H1 (cell line): ENCODE results near the gene BAIAP2. TPM values are rescaled to one million over a fixed set of nuclear protein-coding genes. Genes with fewer than 3 reads are reported as not detected.
A peak's percentile ranks its signal among the peaks of the same experiment; 100 is the strongest.

Experiments
- CTCF ChIA-PET: fragments of 300-600 bp; sonication (Branson Sonifier 250); formaldehyde crosslinking; loops from one replicate; lab custom pipeline; 2021; ENCODE audit not compliant: partially characterized antibody; lab: Charles Lee
- POLR2A ChIA-PET: fragments of 300-600 bp; sonication (Branson Sonifier 250); formaldehyde crosslinking; loops from one replicate; lab custom pipeline; 2021; ENCODE audit warnings: inconsistent platforms; ENCODE audit not compliant: partially characterized antibody; lab: Charles Lee
- DNase-seq, 2 experiments: peaks; one replicate each; pipeline versions ENCODE4 v3.0.0 to v3.0.0-alpha.2; 2010 to 2022; ENCODE audit warnings: low spot score in 2 of 2, low read depth in 1 of 2, mixed read lengths in 1 of 2
- FAIRE-seq: peaks from 2 replicates; lab custom pipeline; 2011; peaks lifted over from hg19 to GRCh38; lab: Jason Lieb, UNC
- H2AFZ ChIP-seq: 2 replicates; pipeline ENCODE4 v1.8.1; 2012; ENCODE audit warnings: low read length, inconsistent platforms
- H2AK5ac ChIP-seq: 2 replicates; pipeline ENCODE4 v1.6.1; 2013; ENCODE audit warnings: low read depth, low read length
- H2BK120ac ChIP-seq: replicated peaks from 2 replicates; pipeline ENCODE3; 2013; ENCODE audit warnings: low read depth, low read length, inconsistent platforms
- H2BK12ac ChIP-seq: 2 replicates; pipeline ENCODE4 v1.6.1; 2013; ENCODE audit warnings: low read depth, low read length
- H2BK15ac ChIP-seq: 2 replicates; pipeline ENCODE4 v1.6.1; 2013; ENCODE audit warnings: low read length
- H2BK20ac ChIP-seq: 2 replicates; pipeline ENCODE4 v1.6.1; 2013; ENCODE audit warnings: low read length
- H2BK5ac ChIP-seq: 2 replicates; pipeline ENCODE4 v1.6.1; 2013; ENCODE audit warnings: low read depth, low read length
- H3K14ac ChIP-seq: 2 replicates; pipeline ENCODE4 v1.6.1; 2013; ENCODE audit warnings: inconsistent platforms; ENCODE audit not compliant: insufficient read length
- H3K18ac ChIP-seq: 2 replicates; pipeline ENCODE4 v1.6.1; 2013; ENCODE audit warnings: low read length; ENCODE audit errors: extremely low read depth
- H3K23ac ChIP-seq: 2 replicates; pipeline ENCODE4 v1.6.1; 2013; ENCODE audit warnings: inconsistent platforms; ENCODE audit not compliant: insufficient read length
- H3K23me2 ChIP-seq: 2 replicates; pipeline ENCODE4 v1.6.1; 2013; ENCODE audit warnings: low read depth, low read length
- H3K27ac ChIP-seq: 2 replicates; pipeline ENCODE4 v1.6.1; 2011; ENCODE audit warnings: low read depth, low read length, inconsistent platforms
- H3K27me3 ChIP-seq, 4 experiments: replicated peaks in 1 of 4; 1 replicate in 1 of 4; 2 replicates in 3 of 4; pipeline versions ENCODE4 v1.6.1 to v1.8.1; 2011 to 2013; ENCODE audit warnings: low read length in 3 of 4, mild to moderate bottlenecking in 3 of 4, inconsistent platforms in 2 of 4, mixed read lengths in 2 of 4, moderate library complexity in 1 of 4; ENCODE audit not compliant: control insufficient read depth in 3 of 4, insufficient read depth in 3 of 4; ENCODE audit errors: extremely low read depth in 1 of 4
- H3K36me3 ChIP-seq, 4 experiments: 2 replicates each; pipeline versions ENCODE4 v1.6.1 to v1.8.1; 2011 to 2013; ENCODE audit warnings: mild to moderate bottlenecking in 4 of 4, low read length in 3 of 4, moderate library complexity in 2 of 4, control low read depth in 1 of 4, inconsistent platforms in 1 of 4; ENCODE audit not compliant: insufficient read depth in 4 of 4, control insufficient read depth in 2 of 4
- H3K4ac ChIP-seq: replicated peaks from 2 replicates; pipeline ENCODE3; 2013; ENCODE audit warnings: low read length, low read depth, mixed read lengths, inconsistent platforms; ENCODE audit not compliant: insufficient read length
- H3K4me1 ChIP-seq, 4 experiments: replicated peaks in 1 of 4; 1 replicate in 1 of 4; 2 replicates in 3 of 4; pipeline versions ENCODE4 v1.6.1 to v1.8.1; 2011 to 2013; ENCODE audit warnings: low read length in 3 of 4, inconsistent platforms in 2 of 4, mixed read lengths in 1 of 4; ENCODE audit not compliant: insufficient read depth in 4 of 4, control insufficient read depth in 3 of 4
- H3K4me2 ChIP-seq, 2 experiments: 2 replicates each; pipeline versions ENCODE4 v1.6.1 to v1.8.1; 2011 to 2013; ENCODE audit warnings: low read depth in 2 of 2, low read length in 2 of 2, control low read depth in 1 of 2, inconsistent platforms in 1 of 2, mild to moderate bottlenecking in 1 of 2; ENCODE audit not compliant: insufficient read depth in 1 of 2
- H3K4me3 ChIP-seq, 4 experiments: fragments of 200-600, 300-600 bp in 1 of 4; sonication (generic), shearing (Covaris generic), sonication (Bioruptor Twin) in 1 of 4; 2 replicates each; pipeline versions ENCODE4 v1.5.1 to v1.8.1; 2011 to 2016; ENCODE audit warnings: low read length in 4 of 4, low read depth in 3 of 4, control low read depth in 2 of 4, inconsistent platforms in 2 of 4, mild to moderate bottlenecking in 2 of 4, mixed read lengths in 1 of 4, moderate library complexity in 1 of 4; ENCODE audit not compliant: insufficient read depth in 2 of 4; ENCODE audit errors: extremely low read depth in 1 of 4
- H3K56ac ChIP-seq: replicated peaks from 2 replicates; pipeline ENCODE3; 2013; ENCODE audit warnings: low read depth, mild to moderate bottlenecking, mixed read lengths, low read length, inconsistent platforms; ENCODE audit not compliant: insufficient read length
- H3K79me1 ChIP-seq: 2 replicates; pipeline ENCODE4 v1.6.1; 2013; ENCODE audit warnings: low read depth, low read length, control low read depth
- H3K79me2 ChIP-seq, 2 experiments: 2 replicates each; pipeline versions ENCODE4 v1.6.1 to v1.8.1; 2012 to 2013; ENCODE audit warnings: low read length in 2 of 2, mild to moderate bottlenecking in 2 of 2, inconsistent platforms in 1 of 2; ENCODE audit not compliant: insufficient read depth in 2 of 2, control insufficient read depth in 1 of 2
- H3K9ac ChIP-seq, 4 experiments: replicated peaks in 1 of 4; 1 replicate in 1 of 4; 2 replicates in 3 of 4; pipeline versions ENCODE4 v1.6.1 to v1.8.1; 2011 to 2013; ENCODE audit warnings: low read depth in 3 of 4, low read length in 3 of 4, control low read depth in 2 of 4, mild to moderate bottlenecking in 2 of 4, moderate library complexity in 2 of 4, inconsistent platforms in 1 of 4; ENCODE audit errors: extremely low read depth in 1 of 4
- H3K9me3 ChIP-seq, 2 experiments: 2 replicates each; pipeline versions ENCODE4 v1.6.1 to v1.8.1; 2012 to 2013; ENCODE audit warnings: mild to moderate bottlenecking in 2 of 2, moderate library complexity in 2 of 2, control low read depth in 1 of 2, inconsistent platforms in 1 of 2, low read depth in 1 of 2, low read length in 1 of 2, mixed read lengths in 1 of 2; ENCODE audit not compliant: insufficient read depth in 2 of 2
- H4K20me1 ChIP-seq, 2 experiments: replicated peaks in 1 of 2; 2 replicates each; pipeline versions ENCODE3 to v1.8.1; 2011 to 2013; ENCODE audit warnings: inconsistent platforms in 2 of 2, low read length in 2 of 2, mild to moderate bottlenecking in 1 of 2; ENCODE audit not compliant: insufficient read depth in 2 of 2, control insufficient read depth in 1 of 2
- H4K5ac ChIP-seq: 2 replicates; pipeline ENCODE4 v1.6.1; 2013; ENCODE audit warnings: low read length, low read depth, mixed read lengths, inconsistent platforms; ENCODE audit not compliant: insufficient read length
- H4K8ac ChIP-seq: 2 replicates; pipeline ENCODE4 v1.8.0; 2013; ENCODE audit warnings: mild to moderate bottlenecking, moderate library complexity, low read length, inconsistent platforms; ENCODE audit not compliant: insufficient read depth; ENCODE audit errors: extremely low read depth
- H4K91ac ChIP-seq: replicated peaks from 2 replicates; pipeline ENCODE3; 2013; ENCODE audit warnings: low read length, mixed read lengths, inconsistent platforms; ENCODE audit not compliant: insufficient read length
- WGBS, 2 experiments: shearing (Covaris generic) in 1 of 2; methylation state at CpG; one replicate each; pipeline versions ENCODE4 v1.1.6 to v1.1.7; 2013 to 2015; ENCODE audit warnings: low lambda C conversion rate in 2 of 2, mixed read lengths in 2 of 2, inconsistent platforms in 1 of 2, low coverage in 1 of 2, missing lambda C conversion rate in 1 of 2; ENCODE audit not compliant: insufficient replicate concordance in 2 of 2, insufficient coverage in 1 of 2, insufficient read length in 1 of 2; ENCODE audit errors: extremely low coverage in 1 of 2, missing lambda C conversion rate in 1 of 2; 5-methylcytosine and 5-hydroxymethylcytosine counted together
- polyA plus RNA-seq, 7 experiments: library from polyadenylated mRNA; depleted of rRNA in 3 of 7; stranded (reverse) in 5 of 7; unstranded in 2 of 7; fragments of >200 nt in 5 of 7; fragments of 200-250 nt in 2 of 7; gene quantifications; 1 replicate in 5 of 7; 2 replicates in 1 of 7; 4 replicates in 1 of 7; pipeline versions ENCODE4 v1.2.1 to v1.2.3, GENCODE V29; 2011 to 2013; ENCODE audit warnings: missing spikeins in 2 of 7, mixed read lengths in 2 of 7
- total RNA-seq: library from RNA; stranded (reverse); fragmentation: NEBNext Ultra II Directional; extraction: Animal tissue kit (Norgen Biotek cat#: 25700); gene quantifications from 2 replicates; pipeline ENCODE4 v1.2.1, GENCODE V29; 2021

BAIAP2 gene
- total and polyA plus RNA-seq, 2 of the 8 experiments (the other 6 are each of a cell fraction or from before 2014, with no cell fraction given), result 10.0 to 22.8 TPM

DNA sequence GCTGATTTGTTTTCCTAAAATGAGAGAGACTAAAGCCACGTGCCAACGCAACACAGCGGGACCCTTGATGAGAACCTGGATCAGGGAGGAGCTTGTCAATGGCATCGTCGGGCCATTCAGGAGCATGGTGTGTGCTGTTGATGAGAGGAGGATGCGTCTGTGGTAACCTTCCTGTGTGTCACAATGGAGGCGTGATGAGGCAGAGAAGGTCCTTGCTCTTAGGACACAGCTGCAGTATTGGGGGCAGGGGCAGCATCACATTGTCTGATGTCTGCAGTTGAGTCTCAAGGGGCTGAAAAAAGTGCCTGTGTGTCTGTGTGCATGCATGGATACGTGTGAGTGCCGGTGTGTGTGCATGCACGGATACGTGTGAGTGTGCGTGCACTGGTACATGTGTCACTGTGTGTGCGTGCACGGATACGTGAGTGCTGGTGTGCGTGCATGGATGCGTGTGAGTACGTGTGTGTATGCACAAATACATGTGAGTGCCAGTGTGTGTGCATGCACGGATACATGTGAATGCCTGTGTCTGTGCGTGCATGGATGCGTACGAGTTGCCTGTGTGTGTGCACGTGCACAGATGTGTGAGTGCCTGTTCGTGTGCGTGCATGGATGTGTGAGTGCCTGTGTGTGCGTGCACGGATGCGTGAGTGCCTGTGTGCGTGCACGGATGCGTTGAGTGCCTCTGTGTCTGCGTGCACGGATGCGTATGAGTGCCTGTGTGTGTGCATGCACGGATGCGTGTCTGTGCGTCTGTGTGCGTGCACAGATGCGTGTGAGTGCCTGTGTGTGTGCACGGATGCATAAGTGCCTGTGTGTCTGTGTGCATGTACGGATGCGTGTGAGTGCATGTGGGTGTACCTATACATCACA, 39.3 kb downstream of the BAIAP2 start:
- no peaks in the 10 kb centered on the region for H3K23me2 ChIP-seq
- peak overlapping the region; percentile 28; the same call in 1 of the 2 replicates for H2BK5ac ChIP-seq
- H3K9ac ChIP-seq, result 0 out of 7 replicates have a peak overlapping the region, but pooled peaks of 1 of the 4 experiments have one; percentile 2
- H3K14ac ChIP-seq, result no peak overlapping the region
- DNase-seq (no peak), FAIRE-seq (no peak)
- no peak overlapping the region for H3K18ac ChIP-seq
- H3K9me3 ChIP-seq, result no peaks in the 10 kb centered on the region
- H2AK5ac ChIP-seq, result peak overlapping the region; percentile 20; the same call in 1 of the 2 replicates
- H2AFZ ChIP-seq, result no peak overlapping the region
- 0 out of 2 replicates have a peak, but pooled peaks cover 8% of the 10 kb centered on the region for H3K79me1 ChIP-seq
- ChIA-PET POLR2A (no interaction called here), CTCF (interaction anchor here (0.7 kb wide), 1 partner anchor 30 kb away, joined by 3 read pairs; no protein-coding TSS in a partner anchor)
- no peak overlapping the region for H3K56ac ChIP-seq
- H4K20me1 ChIP-seq, result peaks cover 0 to 8% of the 10 kb centered on the region in 2 experiments
- H3K4me2 ChIP-seq, result no peak overlapping the region
- peak overlapping the region; percentile 58 for H4K91ac ChIP-seq
- no peaks in the 10 kb centered on the region for H3K27me3 ChIP-seq
- H4K8ac ChIP-seq, result no peak overlapping the region; the same call in 1 of the 2 replicates
- WGBS, 2 experiments, result 90% methylated on average over 42 of the region's 42 CpGs; no CpG with 5 or more reads in 1 of the 2 experiments
- H4K5ac ChIP-seq, result no peak overlapping the region
- H3K27ac ChIP-seq, result no peak overlapping the region
- no peak overlapping the region; the same call in 1 of the 2 replicates for H2BK12ac ChIP-seq
- H2BK20ac ChIP-seq, result no peak overlapping the region
- H2BK120ac ChIP-seq, result no peak overlapping the region
- no peaks in the 10 kb centered on the region; a peak in 1 of 8 replicates for H3K36me3 ChIP-seq
- no peaks in the 10 kb centered on the region for H3K79me2 ChIP-seq
- H3K4me3 ChIP-seq, result no peak overlapping the region
- no peak overlapping the region for H2BK15ac ChIP-seq
- peak overlapping the region; percentile 53 for H3K4ac ChIP-seq
- peaks cover 0 to 10% (median 3%) of the 10 kb centered on the region in 4 experiments; a peak in 3 of 7 replicates for H3K4me1 ChIP-seq
- no peak overlapping the region for H3K23ac ChIP-seq
